ENCODE data around the gene MCRIP1. TPM values are rescaled to one million over a fixed set of nuclear protein-coding genes. Genes with fewer than 3 reads are reported as not detected.

The MCRIP1 gene
- total and polyA plus RNA-seq, 4 experiments from 2014 or later = 65.8 to 87.2 (median 68.9) TPM

- H3K27ac ChIP-seq (ENCODE audit: low read depth, low read length) = no peak overlapping the region
Observed at GRCh38 chr17:81812571-81813370, 20.3 kb downstream of the MCRIP1 start.

GRCh38 chr17:81811705-81812570 lies 21.2 kb downstream of the MCRIP1 start:
- Mint-ChIP-seq H3K4me1 (no peaks in the 10 kb centered on the region), H3K27me3 (peaks cover 10 to 15% of the 10 kb centered on the region in 2 donors), H3K9me3 (no peaks in the 10 kb centered on the region), H3K27ac (no peak overlapping the region), H3K36me3 (no peaks in the 10 kb centered on the region), H3K4me3 (no peak overlapping the region)
- no peaks in the 10 kb centered on the region for H3K4me1 ChIP-seq (ENCODE audit: insufficient read depth, low read length)
- H3K36me3 ChIP-seq (ENCODE audit: insufficient read depth, low read length) = no peaks in the 10 kb centered on the region
- no peaks in the 10 kb centered on the region for H3K27me3 ChIP-seq (ENCODE audit: insufficient read depth, low read length)
- POLR2A ChIA-PET (ENCODE audit: partially characterized antibody) = no interaction called here
- intact Hi-C loops (cut with micrococcal nuclease) = no loop called here
- CTCF ChIA-PET (ENCODE audit: partially characterized antibody) = no interaction called here
- no peaks in the 10 kb centered on the region for H3K9me3 ChIP-seq (ENCODE audit: control insufficient read depth in 1 of 2, low read length in 2 of 2)
- no peak overlapping the region for H3K27ac ChIP-seq (ENCODE audit: low read depth, low read length)
- no peak overlapping the region for H3K4me3 ChIP-seq (ENCODE audit: low read length in 2 of 2)
- no peak for DNase-seq

More at GRCh38 chr17:81812571-81813370, 20.3 kb downstream of the MCRIP1 start:
- intact Hi-C loops (cut with micrococcal nuclease) = no loop called here
- CTCF ChIA-PET (ENCODE audit: partially characterized antibody) = no interaction called here
- no peaks in the 10 kb centered on the region for H3K4me1 Mint-ChIP-seq
- H3K4me3 ChIP-seq (ENCODE audit: low read length in 2 of 2) = no peak overlapping the region
- no peaks in the 10 kb centered on the region for H3K9me3 ChIP-seq (ENCODE audit: control insufficient read depth in 1 of 2, low read length in 2 of 2)
- no peak for DNase-seq
- no peak overlapping the region for H3K27ac Mint-ChIP-seq
- H3K9me3 Mint-ChIP-seq = no peaks in the 10 kb centered on the region
- no peaks in the 10 kb centered on the region for H3K4me1 ChIP-seq (ENCODE audit: insufficient read depth, low read length)
- POLR2A ChIA-PET (ENCODE audit: partially characterized antibody) = no interaction called here
- H3K27me3 Mint-ChIP-seq = peaks cover 10 to 15% of the 10 kb centered on the region in 2 donors
- H3K36me3 Mint-ChIP-seq = no peaks in the 10 kb centered on the region
- H3K27me3 ChIP-seq (ENCODE audit: insufficient read depth, low read length) = no peaks in the 10 kb centered on the region
- no peak overlapping the region for H3K4me3 Mint-ChIP-seq
- H3K36me3 ChIP-seq (ENCODE audit: insufficient read depth, low read length) = no peaks in the 10 kb centered on the region

GRCh38 chr17:81810892-81811704 lies 22.0 kb downstream of the MCRIP1 start:
- Histone ChIP-seq H3K36me3 (ENCODE audit: insufficient read depth, low read length) (no peaks in the 10 kb centered on the region), H3K4me1 (ENCODE audit: insufficient read depth, low read length) (no peaks in the 10 kb centered on the region), H3K9me3 (ENCODE audit: control insufficient read depth in 1 of 2, low read length in 2 of 2) (no peaks in the 10 kb centered on the region), H3K27me3 (ENCODE audit: insufficient read depth, low read length) (no peaks in the 10 kb centered on the region), H3K4me3 (ENCODE audit: low read length in 2 of 2) (no peak overlapping the region), H3K27ac (ENCODE audit: low read depth, low read length) (no peak overlapping the region)
- H3K4me1 Mint-ChIP-seq = no peaks in the 10 kb centered on the region
- no peak for DNase-seq
- ChIA-PET CTCF (ENCODE audit: partially characterized antibody) (no interaction called here), POLR2A (ENCODE audit: partially characterized antibody) (no interaction called here)
- H3K9me3 Mint-ChIP-seq = no peaks in the 10 kb centered on the region
- H3K4me3 Mint-ChIP-seq = no peak overlapping the region
- H3K27ac Mint-ChIP-seq = no peak overlapping the region
- no peaks in the 10 kb centered on the region for H3K36me3 Mint-ChIP-seq
- intact Hi-C loops (cut with micrococcal nuclease) = no loop called here
- H3K27me3 Mint-ChIP-seq = peaks cover 8 to 16% of the 10 kb centered on the region in 2 donors

GRCh38 chr17:81810476-81810875 lies 22.6 kb downstream of the MCRIP1 start:
- ChIA-PET POLR2A (ENCODE audit: partially characterized antibody) (no interaction called here), CTCF (ENCODE audit: partially characterized antibody) (no interaction called here)
- Mint-ChIP-seq H3K4me3 (no peak overlapping the region), H3K27me3 (peaks cover 9 to 17% of the 10 kb centered on the region in 2 donors), H3K36me3 (no peaks in the 10 kb centered on the region), H3K4me1 (no peaks in the 10 kb centered on the region), H3K9me3 (no peaks in the 10 kb centered on the region), H3K27ac (no peak overlapping the region)
- no peaks in the 10 kb centered on the region for H3K27me3 ChIP-seq (ENCODE audit: insufficient read depth, low read length)
- H3K4me1 ChIP-seq (ENCODE audit: insufficient read depth, low read length) = no peaks in the 10 kb centered on the region
- intact Hi-C loops (cut with micrococcal nuclease) = no loop called here
- no peaks in the 10 kb centered on the region for H3K9me3 ChIP-seq (ENCODE audit: control insufficient read depth in 1 of 2, low read length in 2 of 2)
- H3K36me3 ChIP-seq (ENCODE audit: insufficient read depth, low read length) = no peaks in the 10 kb centered on the region
- DNase-seq = no peak
- H3K27ac ChIP-seq (ENCODE audit: low read depth, low read length) = no peak overlapping the region
- no peak overlapping the region for H3K4me3 ChIP-seq (ENCODE audit: low read length in 2 of 2)

GRCh38 chr17:81809556-81809998 lies 23.5 kb downstream of the MCRIP1 start:
- H3K4me3 Mint-ChIP-seq = peak overlapping the region in 1 of 8 donors; percentile 15
- intact Hi-C loops (cut with micrococcal nuclease) = no loop called here
- H3K27ac Mint-ChIP-seq = peak overlapping the region in 1 of 7 donors; percentile 43
- no peaks in the 10 kb centered on the region for H3K36me3 ChIP-seq (ENCODE audit: insufficient read depth, low read length)
- ChIA-PET POLR2A (ENCODE audit: partially characterized antibody) (no interaction called here), CTCF (ENCODE audit: partially characterized antibody) (no interaction called here)
- H3K9me3 ChIP-seq (ENCODE audit: control insufficient read depth in 1 of 2, low read length in 2 of 2) = no peaks in the 10 kb centered on the region
- H3K27ac ChIP-seq (ENCODE audit: low read depth, low read length) = no peak overlapping the region
- no peak for DNase-seq
- no peaks in the 10 kb centered on the region for H3K4me1 ChIP-seq (ENCODE audit: insufficient read depth, low read length)
- no peaks in the 10 kb centered on the region for H3K27me3 ChIP-seq (ENCODE audit: insufficient read depth, low read length)
- H3K4me1 Mint-ChIP-seq = no peaks in the 10 kb centered on the region
- H3K4me3 ChIP-seq (ENCODE audit: low read length in 2 of 2) = no peak overlapping the region
- H3K27me3 Mint-ChIP-seq = peaks cover 9 to 17% of the 10 kb centered on the region in 2 donors
- H3K36me3 Mint-ChIP-seq = no peaks in the 10 kb centered on the region
- H3K9me3 Mint-ChIP-seq = no peaks in the 10 kb centered on the region

GRCh38 chr17:81808778-81809555 lies 24.1 kb downstream of the MCRIP1 start:
- H3K4me3 ChIP-seq (ENCODE audit: low read length in 2 of 2) = no peak overlapping the region
- Mint-ChIP-seq H3K9me3 (no peaks in the 10 kb centered on the region), H3K36me3 (no peaks in the 10 kb centered on the region), H3K27ac (no peak overlapping the region), H3K4me3 (peak overlapping the region in 1 of 8 donors; percentile 48), H3K4me1 (no peaks in the 10 kb centered on the region), H3K27me3 (peaks cover 9 to 17% of the 10 kb centered on the region in 2 donors)
- intact Hi-C loops (cut with micrococcal nuclease) = no loop called here
- POLR2A ChIA-PET (ENCODE audit: partially characterized antibody) = no interaction called here
- H3K4me1 ChIP-seq (ENCODE audit: insufficient read depth, low read length) = no peaks in the 10 kb centered on the region
- CTCF ChIA-PET (ENCODE audit: partially characterized antibody) = no interaction called here
- H3K27ac ChIP-seq (ENCODE audit: low read depth, low read length) = no peak overlapping the region
- no peaks in the 10 kb centered on the region for H3K9me3 ChIP-seq (ENCODE audit: control insufficient read depth in 1 of 2, low read length in 2 of 2)
- H3K36me3 ChIP-seq (ENCODE audit: insufficient read depth, low read length) = no peaks in the 10 kb centered on the region
- no peaks in the 10 kb centered on the region for H3K27me3 ChIP-seq (ENCODE audit: insufficient read depth, low read length)
- peak in 1 of 5 donors; percentile 13 for DNase-seq

Measured in CD4-positive, alpha-beta memory T cell (primary cell).